ENCODE measurements around the gene SBF1. TPM values are rescaled to one million over a fixed set of nuclear protein-coding genes. Genes with fewer than 3 reads are reported as not detected.

The SBF1 gene
- total and polyA plus RNA-seq, 2 of the 13 experiments (the other 11 are each of a cell fraction or from before 2014, with no cell fraction given): 31.7 to 40.9 TPM

GRCh38 chr22:50396751-50397370, 78.0 kb downstream of the SBF1 start (continued):
- TF ChIP-seq ZHX2 (IDR thresholded peaks at IDR 0.05; ENCODE audit: low read depth) (peak; percentile 36; the same call in 1 of the 2 replicates), ZHX2 (CRISPR knock-in tag; IDR thresholded peaks at IDR 0.05; ENCODE audit: borderline replicate concordance) (peak; percentile 77; the same call in 1 of the 2 replicates), ZNF740 (CRISPR knock-in tag; IDR thresholded peaks at IDR 0.05) (peak; percentile 50; the same call in 1 of the 2 replicates), ZNF615 (CRISPR knock-in tag; IDR thresholded peaks at IDR 0.05; ENCODE audit: borderline replicate concordance) (peak; percentile 74; the same call in 1 of the 2 replicates), HOXA5 (CRISPR knock-in tag; IDR thresholded peaks at IDR 0.05) (no peak; the same call in 1 of the 2 replicates), DPF2 (CRISPR knock-in tag; IDR thresholded peaks at IDR 0.05; ENCODE audit: borderline replicate concordance, low read depth) (peak; percentile 94), MYNN (CRISPR knock-in tag; IDR thresholded peaks at IDR 0.05; ENCODE audit: low read depth) (no peak), MIER3 (CRISPR knock-in tag; IDR thresholded peaks at IDR 0.05; ENCODE audit: borderline replicate concordance) (0 out of 2 replicates have a peak, but pooled peaks have one; percentile 81), ZNF557 (CRISPR knock-in tag; IDR thresholded peaks at IDR 0.05) (no peak), ZNF33B (CRISPR knock-in tag; IDR thresholded peaks at IDR 0.05) (no peak), ZNF280D (CRISPR knock-in tag; IDR thresholded peaks at IDR 0.05) (peak; percentile 57; the same call in 1 of the 2 replicates), ZBTB4 (CRISPR knock-in tag; IDR thresholded peaks at IDR 0.05; ENCODE audit: borderline replicate concordance) (0 out of 2 replicates have a peak, but pooled peaks have one; percentile 58), ZNF639 (CRISPR knock-in tag; conservative IDR thresholded peaks at IDR 0.05) (no peak), ZNF354B (CRISPR knock-in tag; IDR thresholded peaks at IDR 0.05) (no peak)

Data from HepG2 (cell line).